GM23248 (cell line): Measurements from ENCODE around the gene C9.

ENCODE experiments used
- EZH2 ChIP-seq: fragments of 200-600 bp; sonication (generic); IDR thresholded peaks from 2 replicates; pipeline ENCODE4 v1.6.1; 2018; ENCODE audit warnings: antibody characterized with exemption, mild to moderate bottlenecking; ENCODE audit not compliant: insufficient read depth, poor library complexity, severe bottlenecking
- EZH2phosphoT487 ChIP-seq: fragments of 200-600 bp; sonication (generic); IDR thresholded peaks from 2 replicates; pipeline ENCODE4 v1.6.1; 2018; ENCODE audit warnings: antibody characterized with exemption, moderate library complexity, mild to moderate bottlenecking, low read depth; ENCODE audit not compliant: insufficient read depth

DNA sequence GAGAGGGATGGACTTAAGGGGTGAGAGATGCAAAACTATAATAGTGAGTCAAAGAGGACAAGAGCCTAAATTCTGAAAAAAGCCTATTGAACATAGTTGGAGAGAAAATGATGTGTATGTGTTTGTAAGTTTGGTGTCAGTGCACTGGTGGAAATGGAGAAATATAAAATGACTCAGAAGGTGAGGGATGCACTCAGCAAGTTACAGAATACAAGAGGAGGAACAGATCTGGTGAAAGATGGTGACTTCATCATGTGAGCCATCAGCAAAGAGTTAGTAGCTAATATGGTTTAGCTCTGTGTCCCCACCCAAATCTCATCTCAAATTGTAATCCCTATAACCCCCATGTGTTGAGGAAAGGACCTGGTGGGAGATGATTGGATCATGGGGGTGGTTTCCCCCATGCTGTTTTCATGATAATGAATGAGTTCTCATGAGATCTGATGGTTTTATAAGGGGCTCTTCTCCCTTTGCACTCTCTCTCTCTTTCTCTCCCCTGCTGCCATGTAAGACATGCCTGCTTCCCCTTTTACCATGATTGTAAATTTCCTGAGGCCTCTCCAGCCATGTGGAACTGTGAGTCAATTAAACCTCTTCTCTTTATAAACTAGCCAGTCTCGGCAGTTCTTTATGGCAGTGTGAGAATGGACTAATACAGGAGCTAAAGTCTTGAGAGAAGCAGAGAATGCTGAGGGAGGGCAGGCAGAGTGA lies 114.6 kb downstream of the C9 start:
- no peak for TF ChIP-seq EZH2
- no peak for TF ChIP-seq EZH2phosphoT487
